GM23338 (cell line): ENCODE measurements around the gene YIF1A. TPM values are rescaled to one million over a fixed set of nuclear protein-coding genes. Genes with fewer than 3 reads are reported as not detected.

Experiments used
- ATAC-seq: fragments of 200-7000 bp; cut with Tn5 transposase; 3 replicates; pipeline ENCODE4 v1.9.1; 2020
- DNase-seq: peaks from one replicate; pipeline ENCODE4 v3.0.0-alpha.2; 2015; ENCODE audit warnings: low spot score
- H2AFZ ChIP-seq: fragments of 200-600 bp; sonication (generic); 2 replicates; pipeline ENCODE4 v1.8.0; 2016; ENCODE audit warnings: antibody characterized with exemption, mild to moderate bottlenecking, moderate library complexity
- H3F3A ChIP-seq: fragments of 200-600 bp; sonication (generic); replicated peaks from 2 replicates; pipeline ENCODE4 v1.8.0; 2017; ENCODE audit warnings: antibody characterized with exemption, mixed run types, low read depth
- H3K27ac ChIP-seq: fragments of 200-600 bp; sonication (generic); 2 replicates; pipeline ENCODE4 v1.6.1; 2016; ENCODE audit warnings: low read depth
- H3K27me3 ChIP-seq: fragments of 200-600 bp; sonication (generic); 2 replicates; pipeline ENCODE4 v1.8.0; 2016; ENCODE audit warnings: mild to moderate bottlenecking, mixed run types, moderate library complexity; ENCODE audit not compliant: insufficient read depth
- H3K36me3 ChIP-seq: fragments of 200-600 bp; sonication (generic); 2 replicates; pipeline ENCODE4 v1.8.0; 2016; ENCODE audit warnings: mild to moderate bottlenecking; ENCODE audit not compliant: insufficient read depth
- H3K4me1 ChIP-seq: fragments of 200-600 bp; sonication (generic); 2 replicates; pipeline ENCODE4 v1.8.0; 2016; ENCODE audit warnings: mild to moderate bottlenecking, moderate library complexity; ENCODE audit not compliant: insufficient read depth
- H3K4me2 ChIP-seq: fragments of 200-600 bp; sonication (generic); 2 replicates; pipeline ENCODE4 v1.7.1; 2017; ENCODE audit warnings: mixed run types
- H3K4me3 ChIP-seq: fragments of 200-600 bp; sonication (generic); 2 replicates; pipeline ENCODE4 v1.6.1; 2016; ENCODE audit warnings: mixed run types
- H3K79me2 ChIP-seq: fragments of 200-600 bp; sonication (generic); replicated peaks from 2 replicates; pipeline ENCODE4 v1.8.0; 2017; ENCODE audit warnings: mild to moderate bottlenecking; ENCODE audit not compliant: insufficient read depth
- H3K9me2 ChIP-seq: fragments of 200-600 bp; sonication (generic); 2 replicates; pipeline ENCODE4 v1.8.0; 2017; ENCODE audit not compliant: insufficient read depth
- H4K20me1 ChIP-seq: fragments of 200-600 bp; sonication (generic); replicated peaks from 2 replicates; pipeline ENCODE4 v1.8.0; 2017; ENCODE audit warnings: mild to moderate bottlenecking; ENCODE audit not compliant: insufficient read depth
- H3K27ac Mint-ChIP-seq: 2 replicates; pipeline ENCODE4 v1.8.0; 2020; ENCODE audit warnings: inconsistent platforms, mild to moderate bottlenecking, moderate library complexity, mixed read lengths
- H3K27me3 Mint-ChIP-seq: 3 replicates; pipeline ENCODE4 v1.8.0; 2022; ENCODE audit warnings: low read depth, mild to moderate bottlenecking, moderate library complexity, mixed read lengths, inconsistent platforms; ENCODE audit not compliant: insufficient read depth, poor library complexity
- H3K36me3 Mint-ChIP-seq: 3 replicates; pipeline ENCODE4 v1.8.0; 2021; ENCODE audit warnings: low read depth, mild to moderate bottlenecking, inconsistent platforms, moderate library complexity, mixed read lengths
- H3K4me1 Mint-ChIP-seq: 3 replicates; pipeline ENCODE4 v1.8.0; 2020; ENCODE audit warnings: mild to moderate bottlenecking, inconsistent platforms, mixed read lengths
- H3K4me3 Mint-ChIP-seq: 3 replicates; pipeline ENCODE4 v1.8.0; 2021; ENCODE audit warnings: moderate library complexity, mild to moderate bottlenecking, inconsistent platforms, mixed read lengths
- H3K9me3 Mint-ChIP-seq: 3 replicates; pipeline ENCODE4 v1.8.0; 2020; ENCODE audit warnings: moderate library complexity, mild to moderate bottlenecking, inconsistent platforms, mixed read lengths
- CREB1 ChIP-seq: fragments of 250-450 bp; sonication (Bioruptor Pico); IDR thresholded peaks from 2 replicates; pipeline ENCODE4 v1.5.0; 2020; ENCODE audit warnings: low read depth, mild to moderate bottlenecking, moderate library complexity
- CTCF ChIP-seq, 2 experiments: fragments of 200-600 bp in 1 of 2; sonication (generic) in 1 of 2; conservative IDR thresholded peaks; 2 replicates each; pipeline versions ENCODE4 v1.5.1 to v1.6.1; 2016 to 2017; ENCODE audit warnings: antibody characterized with exemption in 2 of 2, low read depth in 2 of 2, mild to moderate bottlenecking in 2 of 2, moderate library complexity in 1 of 2
- ETS1 ChIP-seq: IDR thresholded peaks from 2 replicates; pipeline ENCODE4 v1.6.1; 2016; ENCODE audit warnings: antibody characterized with exemption
- POLR2AphosphoS5 ChIP-seq: IDR thresholded peaks from 2 replicates; pipeline ENCODE4 v1.6.1; 2016; ENCODE audit warnings: antibody characterized with exemption, low read depth
- STAT1 ChIP-seq: IDR thresholded peaks from one replicate; pipeline ENCODE4 v1.6.1; 2016; ENCODE audit warnings: antibody characterized with exemption; ENCODE audit not compliant: unreplicated experiment
- ZNF114 ChIP-seq: fragments of 250-450 bp; sonication (Bioruptor Pico); IDR thresholded peaks from 2 replicates; pipeline ENCODE4 v1.5.0; 2020; ENCODE audit warnings: mild to moderate bottlenecking, moderate library complexity
- polyA plus RNA-seq: library from polyadenylated mRNA; unstranded; fragments of >200 nt; fragmentation: Nextera tagmentation; extraction: Ambion mirVana; gene quantifications from 2 replicates; pipeline ENCODE4 v1.2.1, GENCODE V29; 2016
- total RNA-seq: library from RNA; depleted of rRNA; stranded (reverse); fragments of >200 nt; shearing (Covaris generic); gene quantifications from 2 replicates; pipeline ENCODE4 v1.2.3, GENCODE V29; 2014

Gene YIF1A
- total and polyA plus RNA-seq, 2 experiments from 2014 or later = 75.6 to 87.0 TPM

- TF ChIP-seq ETS1 (no peak), CTCF (conservative IDR thresholded peaks at IDR 0.05; ENCODE audit: low read depth in 2 of 2) (no peak)
Measured at GRCh38 chr11:66315498-66315885, 26.5 kb upstream of the YIF1A start (continued).

- H3K36me3 ChIP-seq = no peaks in the 10 kb centered on the region
- Mint-ChIP-seq H3K4me1 (peaks cover 42% of the 10 kb centered on the region), H3K9me3 (peaks cover 15% of the 10 kb centered on the region), H3K27me3 (peaks cover 26% of the 10 kb centered on the region), H3K27ac (no peak overlapping the region), H3K36me3 (peaks cover 16% of the 10 kb centered on the region), H3K4me3 (no peak overlapping the region; the same call in 2 of the 3 replicates)
- peaks cover 32% of the 10 kb centered on the region for H3K4me1 ChIP-seq
- H3K27me3 ChIP-seq = no peaks in the 10 kb centered on the region
- TF ChIP-seq CREB1 = no peak
- no peak for TF ChIP-seq ETS1
- no peak for TF ChIP-seq CTCF (conservative IDR thresholded peaks at IDR 0.05; ENCODE audit: low read depth in 2 of 2)
- no peak for TF ChIP-seq POLR2AphosphoS5
- TF ChIP-seq ZNF114 (CRISPR knock-in tag) = no peak
- no peak for TF ChIP-seq STAT1
- no peaks in the 10 kb centered on the region for H4K20me1 ChIP-seq
- H3F3A ChIP-seq = peaks cover 16% of the 10 kb centered on the region; the same call in 1 of the 2 replicates
- no peak overlapping the region for H3K4me3 ChIP-seq
- no peak overlapping the region for H3K27ac ChIP-seq
- DNase-seq (no peak), ATAC-seq (no peak)
- no peaks in the 10 kb centered on the region for H3K9me2 ChIP-seq
- no peak overlapping the region for H2AFZ ChIP-seq
- peak overlapping the region; percentile 89; the same call in 1 of the 2 replicates for H3K4me2 ChIP-seq
- no peaks in the 10 kb centered on the region for H3K79me2 ChIP-seq
Measured at GRCh38 chr11:66314561-66315497, 25.9 kb upstream of the YIF1A start.
